Measurements from ENCODE around the gene GAL. TPM values are rescaled to one million over a fixed set of nuclear protein-coding genes. Genes with fewer than 3 reads are reported as not detected.

Gene GAL
- total and polyA plus RNA-seq, 3 experiments from 2014 or later: 1.7 to 2.0 TPM; not detected in 1

DNA sequence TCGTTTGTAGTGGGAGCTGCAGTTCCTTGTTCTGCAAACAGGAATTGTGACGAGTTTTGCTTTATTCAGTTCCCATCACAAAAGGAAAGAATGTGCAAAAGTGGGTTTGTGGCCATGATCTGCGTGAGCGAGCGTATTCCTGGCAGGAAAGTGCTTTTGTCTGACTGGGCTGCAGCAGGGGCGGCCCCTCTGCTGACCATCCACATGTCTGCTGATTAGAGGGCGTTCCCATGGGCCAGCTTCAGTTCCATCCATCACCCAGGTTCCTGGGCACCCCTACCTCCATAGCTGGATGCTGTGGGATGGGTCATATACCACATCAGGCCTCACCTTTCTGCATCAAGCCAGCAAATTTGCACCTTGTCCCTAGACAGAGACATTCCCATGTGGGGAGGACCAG, 28.9 kb upstream of the GAL start:
- CTCF ChIA-PET: no interaction called here
- H3K27me3 Mint-ChIP-seq: peaks cover 8 to 36% of the 10 kb centered on the region in 2 donors

DNA sequence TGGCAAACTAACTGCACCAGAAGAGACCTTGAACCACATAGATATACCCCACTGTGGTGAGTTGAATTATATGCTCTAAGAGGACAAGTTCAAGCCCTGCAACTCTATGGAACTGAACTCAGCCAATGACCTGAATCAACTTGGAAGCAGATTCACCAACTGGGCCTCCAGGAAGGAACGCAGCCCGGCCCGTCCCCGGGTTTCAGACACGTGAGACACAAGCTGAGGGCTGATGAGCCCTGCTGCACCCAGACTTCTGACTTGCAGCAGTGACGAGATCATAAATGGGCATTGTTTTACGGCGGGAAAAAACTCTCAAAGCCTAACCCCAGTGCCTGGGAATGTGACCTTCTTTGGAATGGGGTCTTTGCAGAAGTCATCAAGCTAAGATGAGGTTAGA, 28.5 kb upstream of the GAL start:
- H3K27ac ChIP-seq (ENCODE audit: low read depth, low read length): no peak overlapping the region
- no peak overlapping the region for H3K27ac Mint-ChIP-seq
- no peaks in the 10 kb centered on the region for H3K4me1 Mint-ChIP-seq

More for the DNA sequence above, 28.9 kb upstream of the GAL start:
- H3K4me3 Mint-ChIP-seq: no peak overlapping the region
- H3K9me3 ChIP-seq (ENCODE audit: low read length): no peaks in the 10 kb centered on the region
- H3K4me1 ChIP-seq (ENCODE audit: insufficient read depth, low read length): no peaks in the 10 kb centered on the region
- H3K27ac Mint-ChIP-seq: no peak overlapping the region
- H3K4me1 Mint-ChIP-seq: no peaks in the 10 kb centered on the region
- no peaks in the 10 kb centered on the region for H3K27me3 ChIP-seq (ENCODE audit: insufficient read depth, low read length, poor library complexity, severe bottlenecking)
- no peak overlapping the region for H3K27ac ChIP-seq (ENCODE audit: low read depth, low read length)
- DNase-seq: no peak
- H3K36me3 ChIP-seq (ENCODE audit: insufficient read depth, low read length): no peaks in the 10 kb centered on the region
- POLR2A ChIA-PET: no interaction called here
- no peaks in the 10 kb centered on the region for H3K36me3 Mint-ChIP-seq
- H3K4me3 ChIP-seq (ENCODE audit: low read length): no peak overlapping the region
- no peaks in the 10 kb centered on the region for H3K9me3 Mint-ChIP-seq

DNA sequence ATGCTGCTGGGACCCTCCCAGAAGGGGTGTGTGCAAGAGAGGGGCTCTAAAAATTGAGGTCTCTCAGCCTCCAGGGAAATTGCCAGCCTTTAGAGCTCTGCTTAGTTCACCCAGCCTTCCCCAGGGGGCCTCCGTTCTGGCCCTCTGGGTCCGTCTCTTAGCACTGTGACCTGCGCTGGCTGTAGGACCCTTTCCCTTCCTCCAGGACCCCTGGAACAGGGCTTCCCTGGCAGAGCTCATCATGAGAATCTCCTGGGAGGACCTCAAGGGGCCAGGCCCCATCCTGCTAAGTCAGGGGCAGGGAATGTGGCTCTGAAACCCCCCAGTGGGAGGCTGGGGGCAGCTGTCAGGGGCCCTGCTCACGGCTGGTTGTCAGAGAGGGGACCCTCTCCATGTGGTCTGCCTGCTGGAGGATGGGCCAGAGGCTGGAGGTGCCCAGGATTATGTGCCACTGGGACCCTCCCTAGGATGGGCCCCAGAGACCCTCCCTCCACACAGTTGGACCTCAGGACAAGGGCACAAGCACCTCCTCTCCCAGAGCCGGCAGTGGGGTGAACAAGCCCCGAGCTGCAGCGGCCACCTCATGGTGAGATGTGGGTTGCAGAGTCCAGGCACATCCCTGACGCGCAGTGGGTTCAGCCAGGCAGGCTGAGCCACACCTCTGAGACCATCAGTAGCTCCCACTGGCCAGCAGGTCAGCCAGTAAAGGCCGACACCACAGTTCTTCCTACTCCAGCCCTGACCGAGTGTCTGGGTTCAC, 27.1 kb upstream of the GAL start:
- Mint-ChIP-seq H3K27ac (no peak overlapping the region), H3K27me3 (peaks cover 8 to 45% of the 10 kb centered on the region in 2 donors), H3K4me1 (no peaks in the 10 kb centered on the region), H3K36me3 (no peaks in the 10 kb centered on the region), H3K4me3 (no peak overlapping the region), H3K9me3 (no peaks in the 10 kb centered on the region)
- Histone ChIP-seq H3K36me3 (ENCODE audit: insufficient read depth, low read length) (no peaks in the 10 kb centered on the region), H3K4me1 (ENCODE audit: insufficient read depth, low read length) (no peaks in the 10 kb centered on the region), H3K4me3 (ENCODE audit: low read length) (no peak overlapping the region), H3K27ac (ENCODE audit: low read depth, low read length) (no peak overlapping the region), H3K9me3 (ENCODE audit: low read length) (no peaks in the 10 kb centered on the region), H3K27me3 (ENCODE audit: insufficient read depth, low read length, poor library complexity, severe bottlenecking) (no peaks in the 10 kb centered on the region)
- ChIA-PET POLR2A (no interaction called here), CTCF (no interaction called here)
- no peak for DNase-seq

More for the DNA sequence above, 28.5 kb upstream of the GAL start:
- no peak for DNase-seq
- H3K4me3 ChIP-seq (ENCODE audit: low read length): no peak overlapping the region
- Mint-ChIP-seq H3K27me3 (peaks cover 8 to 37% of the 10 kb centered on the region in 2 donors), H3K9me3 (no peaks in the 10 kb centered on the region), H3K4me3 (no peak overlapping the region), H3K36me3 (no peaks in the 10 kb centered on the region)
- ChIA-PET CTCF (no interaction called here), POLR2A (no interaction called here)
- no peaks in the 10 kb centered on the region for H3K4me1 ChIP-seq (ENCODE audit: insufficient read depth, low read length)
- no peaks in the 10 kb centered on the region for H3K9me3 ChIP-seq (ENCODE audit: low read length)
- H3K36me3 ChIP-seq (ENCODE audit: insufficient read depth, low read length): no peaks in the 10 kb centered on the region
- no peaks in the 10 kb centered on the region for H3K27me3 ChIP-seq (ENCODE audit: insufficient read depth, low read length, poor library complexity, severe bottlenecking)

DNA sequence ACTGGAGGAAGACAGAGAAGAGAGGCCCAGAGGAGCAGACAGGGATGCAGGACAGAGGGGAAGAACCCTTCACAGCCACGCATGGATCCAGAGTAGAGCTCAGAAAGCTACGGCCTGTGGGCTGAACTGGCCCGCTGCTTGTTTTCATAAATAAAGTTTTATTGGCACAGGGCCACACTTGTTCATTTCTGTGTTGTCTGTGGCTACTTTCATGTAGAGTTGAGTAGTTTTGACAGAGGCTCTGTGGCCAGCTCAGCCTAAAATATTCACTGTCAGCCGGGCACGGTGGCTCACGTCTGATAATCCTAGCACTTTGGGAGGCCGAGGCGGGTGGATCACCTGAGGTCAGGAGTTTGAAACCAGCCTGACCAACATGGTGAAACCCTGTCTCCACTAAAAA, 26.2 kb upstream of the GAL start:
- Histone ChIP-seq H3K4me3 (ENCODE audit: low read length) (no peak overlapping the region), H3K4me1 (ENCODE audit: insufficient read depth, low read length) (no peaks in the 10 kb centered on the region), H3K9me3 (ENCODE audit: low read length) (no peaks in the 10 kb centered on the region), H3K36me3 (ENCODE audit: insufficient read depth, low read length) (no peaks in the 10 kb centered on the region), H3K27ac (ENCODE audit: low read depth, low read length) (no peak overlapping the region), H3K27me3 (ENCODE audit: insufficient read depth, low read length, poor library complexity, severe bottlenecking) (no peaks in the 10 kb centered on the region)
- ChIA-PET POLR2A (no interaction called here), CTCF (no interaction called here)
- Mint-ChIP-seq H3K36me3 (no peaks in the 10 kb centered on the region), H3K9me3 (no peaks in the 10 kb centered on the region), H3K27ac (no peak overlapping the region), H3K4me1 (no peaks in the 10 kb centered on the region), H3K27me3 (peaks cover 6 to 52% of the 10 kb centered on the region in 2 donors), H3K4me3 (no peak overlapping the region)
- no peak for DNase-seq

DNA sequence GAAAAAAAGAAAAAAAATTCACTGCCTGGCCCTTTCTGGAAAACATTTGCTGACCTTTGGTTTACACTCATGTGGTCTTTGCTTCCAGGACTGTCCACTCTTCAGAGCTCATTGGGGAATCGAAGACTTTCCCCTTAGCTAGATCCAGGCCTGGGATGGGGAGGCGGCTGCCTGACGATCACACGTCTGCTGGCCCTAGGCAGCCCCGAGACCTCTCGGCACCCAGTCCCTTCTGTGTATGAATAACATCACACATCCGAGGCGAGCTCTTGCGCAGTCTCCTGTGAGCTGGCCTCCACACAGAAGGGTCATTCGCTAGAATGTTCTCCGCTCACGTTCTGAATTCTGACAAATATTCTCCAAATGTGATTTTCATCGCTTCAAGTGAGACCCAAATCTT, 25.7 kb upstream of the GAL start:
- no peaks in the 10 kb centered on the region for H3K27me3 ChIP-seq (ENCODE audit: insufficient read depth, low read length, poor library complexity, severe bottlenecking)
- H3K4me3 ChIP-seq (ENCODE audit: low read length): no peak overlapping the region
- Mint-ChIP-seq H3K9me3 (no peaks in the 10 kb centered on the region), H3K36me3 (no peaks in the 10 kb centered on the region), H3K27ac (no peak overlapping the region), H3K4me1 (no peaks in the 10 kb centered on the region), H3K27me3 (peaks cover 6 to 52% of the 10 kb centered on the region in 2 donors), H3K4me3 (no peak overlapping the region)
- ChIA-PET CTCF (no interaction called here), POLR2A (no interaction called here)
- DNase-seq: no peak
- no peaks in the 10 kb centered on the region for H3K36me3 ChIP-seq (ENCODE audit: insufficient read depth, low read length)
- no peaks in the 10 kb centered on the region for H3K9me3 ChIP-seq (ENCODE audit: low read length)
- H3K4me1 ChIP-seq (ENCODE audit: insufficient read depth, low read length): no peaks in the 10 kb centered on the region
- H3K27ac ChIP-seq (ENCODE audit: low read depth, low read length): no peak overlapping the region

DNA sequence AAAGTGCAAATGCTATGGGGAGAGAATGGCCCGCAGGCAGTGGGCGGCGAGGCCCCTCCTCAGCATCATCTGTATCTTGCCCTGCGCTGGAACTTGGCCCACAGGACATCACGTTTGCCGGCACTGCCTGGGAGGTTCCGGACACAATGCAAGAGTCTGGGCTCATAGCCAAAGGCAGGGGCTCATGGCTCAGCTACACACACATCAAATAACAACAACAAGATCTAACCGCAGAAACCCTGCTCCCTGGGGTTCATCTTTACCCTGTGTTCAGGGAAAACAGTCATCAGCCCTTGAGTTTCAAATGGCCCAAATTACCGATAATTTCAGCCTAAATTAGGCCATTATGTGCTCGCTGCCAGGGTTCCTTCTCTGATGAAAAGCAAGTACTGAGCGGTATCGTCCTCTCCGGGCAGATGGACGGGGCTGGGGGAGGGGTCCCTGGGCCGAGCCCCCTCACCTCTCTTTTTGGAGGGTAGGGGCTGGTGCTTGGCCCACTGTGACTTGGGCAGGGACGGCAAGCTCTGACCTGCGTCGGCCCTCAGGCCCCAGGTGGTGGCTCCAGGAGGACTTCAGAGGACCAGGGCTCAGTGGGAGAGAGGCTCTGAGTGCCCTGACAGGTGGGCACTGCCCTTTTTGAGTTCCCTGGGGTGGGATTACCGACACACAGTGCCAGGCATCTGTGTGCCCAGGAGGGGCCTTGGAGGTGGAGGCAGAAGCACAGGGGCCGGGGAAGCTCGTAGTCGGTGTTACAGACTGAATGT, 25.0 kb upstream of the GAL start:
- no peak overlapping the region for H3K4me3 Mint-ChIP-seq
- no peaks in the 10 kb centered on the region for H3K4me1 ChIP-seq (ENCODE audit: insufficient read depth, low read length)
- no peaks in the 10 kb centered on the region for H3K9me3 Mint-ChIP-seq
- CTCF ChIA-PET: no interaction called here
- peaks cover 6 to 52% of the 10 kb centered on the region in 2 donors for H3K27me3 Mint-ChIP-seq
- no peak overlapping the region for H3K27ac ChIP-seq (ENCODE audit: low read depth, low read length)
- no peak overlapping the region for H3K27ac Mint-ChIP-seq
- POLR2A ChIA-PET: no interaction called here
- H3K36me3 ChIP-seq (ENCODE audit: insufficient read depth, low read length): no peaks in the 10 kb centered on the region
- no peak overlapping the region for H3K4me3 ChIP-seq (ENCODE audit: low read length)
- no peaks in the 10 kb centered on the region for H3K9me3 ChIP-seq (ENCODE audit: low read length)
- no peaks in the 10 kb centered on the region for H3K36me3 Mint-ChIP-seq
- H3K4me1 Mint-ChIP-seq: no peaks in the 10 kb centered on the region
- H3K27me3 ChIP-seq (ENCODE audit: insufficient read depth, low read length, poor library complexity, severe bottlenecking): no peaks in the 10 kb centered on the region
- DNase-seq: no peak

DNA sequence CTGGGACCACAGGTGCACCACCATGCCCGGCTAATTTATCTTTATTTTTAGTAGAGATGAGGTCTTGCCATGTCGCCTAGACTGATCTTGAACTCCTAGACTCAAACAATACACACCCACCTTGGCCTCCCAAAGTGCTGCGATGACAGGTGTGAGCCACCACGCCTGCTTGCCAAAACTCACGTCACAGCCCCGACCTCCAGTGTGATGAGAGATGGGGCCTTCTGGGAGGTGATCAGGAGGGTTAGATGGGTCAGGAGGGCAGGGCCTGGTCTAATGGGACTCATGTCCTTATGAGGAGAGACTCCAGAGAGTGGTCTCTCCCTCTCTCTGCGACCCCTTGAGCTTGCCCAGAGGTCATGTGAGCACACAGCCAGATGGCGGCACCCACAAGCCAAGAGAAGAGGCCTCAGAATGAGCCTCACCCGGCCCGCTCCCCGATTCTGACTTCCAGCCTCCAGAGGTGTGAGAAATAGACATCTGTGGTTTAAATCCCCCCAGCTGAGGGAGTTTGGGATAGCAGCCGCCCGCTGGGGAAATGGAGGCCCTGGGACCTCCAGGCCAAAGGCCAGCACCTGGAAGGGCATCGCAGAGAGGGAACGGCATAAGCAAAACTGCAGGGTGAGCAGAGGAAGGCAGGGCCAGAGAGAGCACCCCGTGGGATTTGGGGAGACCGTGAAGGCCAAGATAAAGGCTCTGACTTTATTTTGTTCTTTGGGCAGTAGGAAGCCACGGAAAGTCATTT, 24.1 kb upstream of the GAL start:
- Mint-ChIP-seq H3K9me3 (no peaks in the 10 kb centered on the region), H3K36me3 (no peaks in the 10 kb centered on the region), H3K27ac (no peak overlapping the region), H3K27me3 (peaks cover 8 to 49% of the 10 kb centered on the region in 2 donors), H3K4me3 (no peak overlapping the region), H3K4me1 (no peaks in the 10 kb centered on the region)
- POLR2A ChIA-PET: no interaction called here
- CTCF ChIA-PET: no interaction called here
- Histone ChIP-seq H3K9me3 (ENCODE audit: low read length) (no peaks in the 10 kb centered on the region), H3K4me1 (ENCODE audit: insufficient read depth, low read length) (no peaks in the 10 kb centered on the region), H3K27me3 (ENCODE audit: insufficient read depth, low read length, poor library complexity, severe bottlenecking) (no peaks in the 10 kb centered on the region), H3K4me3 (ENCODE audit: low read length) (no peak overlapping the region), H3K36me3 (ENCODE audit: insufficient read depth, low read length) (no peaks in the 10 kb centered on the region), H3K27ac (ENCODE audit: low read depth, low read length) (no peak overlapping the region)
- peak in 1 of 5 donors; percentile 31 for DNase-seq

DNA sequence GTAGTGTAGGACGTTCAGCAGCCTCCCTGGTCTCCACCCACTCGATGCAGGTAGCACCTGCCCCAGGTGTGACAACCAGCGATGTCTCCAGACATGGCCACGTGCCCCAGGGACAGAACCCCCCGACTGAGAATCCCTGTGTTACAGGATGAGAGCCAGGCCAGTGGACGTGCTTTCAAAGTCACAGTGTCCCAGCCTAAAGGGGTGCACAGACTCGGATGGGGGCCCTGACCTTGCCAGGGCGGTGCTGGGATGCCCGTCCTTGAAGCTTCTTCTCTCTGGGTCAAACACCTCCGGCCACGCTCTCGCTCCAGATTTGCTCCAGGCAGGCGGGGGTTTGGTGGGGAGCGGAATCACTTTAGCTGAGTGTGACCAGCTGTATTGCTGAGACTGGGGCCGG, 23.3 kb upstream of the GAL start:
- no peak overlapping the region for H3K27ac Mint-ChIP-seq
- POLR2A ChIA-PET: no interaction called here
- peaks cover 4 to 43% of the 10 kb centered on the region in 2 donors for H3K27me3 Mint-ChIP-seq
- no peak overlapping the region for H3K4me3 ChIP-seq (ENCODE audit: low read length)
- CTCF ChIA-PET: no interaction called here
- no peaks in the 10 kb centered on the region for H3K36me3 Mint-ChIP-seq
- no peaks in the 10 kb centered on the region for H3K4me1 Mint-ChIP-seq
- no peaks in the 10 kb centered on the region for H3K9me3 ChIP-seq (ENCODE audit: low read length)
- no peaks in the 10 kb centered on the region for H3K9me3 Mint-ChIP-seq
- H3K27ac ChIP-seq (ENCODE audit: low read depth, low read length): no peak overlapping the region
- H3K4me1 ChIP-seq (ENCODE audit: insufficient read depth, low read length): no peaks in the 10 kb centered on the region
- no peaks in the 10 kb centered on the region for H3K27me3 ChIP-seq (ENCODE audit: insufficient read depth, low read length, poor library complexity, severe bottlenecking)
- no peaks in the 10 kb centered on the region for H3K36me3 ChIP-seq (ENCODE audit: insufficient read depth, low read length)
- DNase-seq: peak in 1 of 5 donors; percentile 26
- H3K4me3 Mint-ChIP-seq: no peak overlapping the region

Measured in CD8-positive, alpha-beta memory T cell (primary cell).